ENCODE results near the gene PSMB3.

- no peak for TF ChIP-seq CTCF (IDR thresholded peaks at IDR 0.05; ENCODE audit: low read length)
- no peak for TF ChIP-seq EZH2phosphoT487 (IDR thresholded peaks at IDR 0.05; ENCODE audit: low read length)
- TF ChIP-seq EZH2 (optimal IDR thresholded peaks at IDR 0.05; ENCODE audit: low read depth, low read length), result no peak
These were observed 13.8 kb downstream of the PSMB3 start for GRCh38 chr17:38766341-38766740.
